HPDE6-E6E7 (cell line): ENCODE measurements around the gene LRBA.

ENCODE experiments used
- DNase-seq: peaks from one replicate; pipeline ENCODE4 v3.0.0; 2011; ENCODE audit warnings: missing footprints; ENCODE audit errors: extremely low spot score

The LRBA gene

GRCh38 chr4:150250293-150250997, 764.6 kb downstream of the LRBA start:
- no peak for DNase-seq

- peak; percentile 50 for DNase-seq
These were observed 766.9 kb downstream of the LRBA start for GRCh38 chr4:150248181-150248580.

- no peak for DNase-seq
These were observed 767.9 kb downstream of the LRBA start for GRCh38 chr4:150247184-150247583.

GRCh38 chr4:150244600-150244999, 770.5 kb downstream of the LRBA start:
- no peak for DNase-seq

GRCh38 chr4:150243932-150244331, 771.2 kb downstream of the LRBA start:
- no peak for DNase-seq

GRCh38 chr4:150242820-150243458, 772.1 kb downstream of the LRBA start:
- no peak for DNase-seq

GRCh38 chr4:150240011-150240410, 775.1 kb downstream of the LRBA start:
- no peak for DNase-seq

GRCh38 chr4:150238591-150238990, 776.5 kb downstream of the LRBA start:
- DNase-seq = no peak

- peak; percentile 29 for DNase-seq
These were observed 777.8 kb downstream of the LRBA start for GRCh38 chr4:150237110-150237872.

GRCh38 chr4:150236626-150237025, 778.5 kb downstream of the LRBA start:
- DNase-seq = no peak

GRCh38 chr4:150235808-150236271, 779.2 kb downstream of the LRBA start:
- no peak for DNase-seq

GRCh38 chr4:150235317-150235716, 779.8 kb downstream of the LRBA start:
- DNase-seq = no peak

GRCh38 chr4:150234246-150234645, 780.8 kb downstream of the LRBA start:
- DNase-seq = no peak

GRCh38 chr4:150232029-150232428, 783.1 kb downstream of the LRBA start:
- no peak for DNase-seq

- no peak for DNase-seq
These were observed 783.8 kb downstream of the LRBA start for GRCh38 chr4:150231107-150231770.

- no peak for DNase-seq
These were observed 784.5 kb downstream of the LRBA start for GRCh38 chr4:150230561-150230960.

- DNase-seq = no peak
These were observed 785.6 kb downstream of the LRBA start for GRCh38 chr4:150229520-150229919.

GRCh38 chr4:150224896-150225591, 790.0 kb downstream of the LRBA start:
- DNase-seq = no peak

- DNase-seq = no peak
These were observed 795.2 kb downstream of the LRBA start for GRCh38 chr4:150219841-150220240.

GRCh38 chr4:150218447-150218846, 796.6 kb downstream of the LRBA start:
- no peak for DNase-seq

- no peak for DNase-seq
These were observed 797.3 kb downstream of the LRBA start for GRCh38 chr4:150217808-150218207.
